HG02981 (cell line): ENCODE results near the gene RORC.
"Not testable (repeated sequence)": the region's sequence is repeated elsewhere in the genome, so short reads cannot be mapped to it uniquely, and the experiment has no call there.

Source experiments
- ATAC-seq: cut with Tn5 transposase; IDR thresholded peaks from one replicate; pipeline ENCODE4 v1.9.1; 2021; ENCODE audit warnings: mild to moderate bottlenecking, moderate library complexity; ENCODE audit not compliant: unreplicated experiment

Gene RORC

DNA sequence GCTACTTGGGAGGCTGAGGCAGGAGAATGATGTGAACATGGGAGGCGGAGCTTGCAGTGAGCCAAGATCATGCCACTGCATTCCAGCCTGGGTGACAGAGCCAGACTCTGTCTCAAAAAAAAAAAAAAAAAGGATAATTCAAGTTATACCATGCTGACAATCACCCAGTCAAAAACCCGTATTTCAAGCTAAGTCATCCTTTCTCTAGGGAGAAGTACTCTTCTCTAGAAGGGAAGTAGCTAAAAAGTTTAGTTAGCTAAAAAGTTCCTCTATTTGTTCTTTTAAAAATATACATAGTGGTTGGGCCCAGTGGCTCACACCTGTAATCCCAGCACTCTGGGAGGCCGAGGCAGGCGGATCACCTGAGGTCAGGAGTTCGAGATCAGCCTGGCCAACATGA, 50.9 kb downstream of the RORC start:
- ATAC-seq, result not testable (repeated sequence)

GRCh38 chr1:151779852-151780251, 51.8 kb downstream of the RORC start:
- ATAC-seq, result no peak

DNA sequence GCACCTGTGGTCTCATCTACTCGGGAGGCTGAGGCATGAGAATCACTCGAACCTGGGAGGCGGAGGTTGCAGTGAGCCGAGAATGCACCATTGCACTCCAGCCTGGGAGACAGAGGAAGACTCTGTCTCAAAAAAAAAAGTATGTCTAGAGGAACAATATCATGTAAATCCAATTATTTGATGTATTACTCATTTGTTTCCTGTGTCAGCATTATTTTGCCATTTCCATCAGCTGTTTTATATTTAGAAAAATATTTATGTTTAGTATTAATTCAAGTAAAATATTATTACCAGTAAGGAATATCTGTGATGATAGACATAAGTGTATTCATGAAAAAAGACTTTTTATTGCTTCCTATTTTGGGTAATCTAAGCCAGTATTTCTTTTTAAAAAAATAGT, 54.3 kb downstream of the RORC start:
- ATAC-seq, result no peak

DNA sequence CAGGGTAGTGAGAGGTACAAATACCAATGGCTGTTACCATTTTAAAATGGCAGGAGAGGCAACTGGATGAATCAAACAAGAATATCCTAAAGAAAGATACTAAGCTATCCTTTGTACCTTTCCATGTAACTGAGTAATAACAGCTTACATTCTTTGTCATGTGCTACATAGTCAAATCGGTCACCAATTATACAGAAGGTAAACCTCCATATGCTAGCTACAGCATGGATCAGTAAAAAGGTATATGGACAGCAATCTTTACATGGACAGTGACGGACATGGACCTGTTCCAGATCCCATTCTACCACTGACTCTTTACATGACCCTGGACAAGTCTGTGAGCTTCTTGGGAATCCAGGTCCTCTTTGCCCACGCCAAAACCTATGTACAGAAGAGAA, 54.9 kb downstream of the RORC start:
- ATAC-seq, result no peak

GRCh38 chr1:151775894-151776664, 55.5 kb downstream of the RORC start:
- ATAC-seq, result no peak

DNA sequence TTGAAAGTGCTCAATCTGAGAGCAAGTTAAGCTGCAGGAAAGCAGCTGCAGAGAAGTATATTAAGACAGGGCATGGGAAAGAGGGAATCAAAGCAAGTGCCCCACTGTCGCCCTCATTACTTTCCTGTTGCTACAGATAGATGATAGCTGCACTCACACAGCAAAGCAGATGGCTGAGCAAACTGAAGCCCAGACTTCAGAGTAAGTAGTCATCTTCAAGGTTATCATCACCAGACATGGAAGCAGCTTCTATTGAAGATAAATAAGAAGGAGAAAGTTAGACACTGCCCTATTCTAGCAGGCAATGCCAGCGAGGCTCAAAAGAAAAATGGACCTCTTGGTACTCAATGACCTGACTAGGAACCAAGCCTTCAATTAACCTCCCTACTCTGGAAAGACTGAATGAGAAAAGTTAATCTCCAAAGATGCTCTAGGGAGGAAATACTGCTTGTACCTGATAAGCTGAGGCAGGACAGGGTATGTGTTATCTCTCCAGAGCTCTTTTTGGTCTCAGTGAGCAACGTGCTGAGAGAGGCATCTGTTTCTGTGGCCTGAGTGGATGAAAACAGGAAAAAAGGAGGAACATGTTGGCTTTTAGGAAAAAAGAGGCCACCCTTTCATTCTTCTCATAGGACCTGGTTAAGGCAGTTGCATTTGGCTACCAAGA, 57.2 kb downstream of the RORC start:
- no peak for ATAC-seq

DNA sequence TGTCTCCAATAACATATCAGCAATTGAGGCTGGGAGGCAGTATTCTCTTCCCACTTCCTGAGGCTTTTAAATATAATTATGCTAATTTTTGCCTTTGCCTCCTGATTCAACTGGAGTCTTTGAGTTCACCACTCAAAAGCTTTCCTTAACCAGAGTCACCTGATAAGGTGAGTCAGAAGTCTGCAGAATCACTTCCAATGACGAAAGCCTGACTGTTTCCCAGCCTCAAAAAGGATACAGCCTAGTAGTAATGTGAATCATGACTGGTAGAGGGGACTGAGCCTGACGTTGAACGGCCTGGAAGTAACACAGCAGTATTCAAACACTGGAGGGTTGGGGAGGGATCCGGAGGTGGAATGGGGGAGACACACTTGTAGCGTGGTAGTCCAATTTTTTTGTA, 57.9 kb downstream of the RORC start:
- ATAC-seq, result no peak

DNA sequence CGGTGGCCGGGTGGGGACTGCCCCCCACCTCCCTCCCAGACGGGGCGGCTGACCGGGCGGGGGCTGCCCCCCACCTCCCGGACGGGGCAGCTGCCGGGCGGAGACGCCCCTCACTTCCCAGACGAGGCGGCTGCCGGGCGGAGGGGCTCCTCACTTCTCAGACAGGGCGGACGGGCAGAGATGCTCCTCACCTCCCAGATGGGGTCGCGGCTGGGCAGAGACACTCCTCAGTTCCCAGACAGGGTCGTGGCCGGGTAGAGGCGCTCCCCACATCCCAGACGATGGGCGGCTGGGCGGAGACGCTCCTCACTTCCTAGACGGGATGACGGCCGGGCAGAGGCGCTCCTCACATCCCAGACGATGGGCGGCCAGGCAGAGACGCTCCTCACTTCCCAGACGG, 62.3 kb downstream of the RORC start:
- ATAC-seq, result not testable (repeated sequence)

DNA sequence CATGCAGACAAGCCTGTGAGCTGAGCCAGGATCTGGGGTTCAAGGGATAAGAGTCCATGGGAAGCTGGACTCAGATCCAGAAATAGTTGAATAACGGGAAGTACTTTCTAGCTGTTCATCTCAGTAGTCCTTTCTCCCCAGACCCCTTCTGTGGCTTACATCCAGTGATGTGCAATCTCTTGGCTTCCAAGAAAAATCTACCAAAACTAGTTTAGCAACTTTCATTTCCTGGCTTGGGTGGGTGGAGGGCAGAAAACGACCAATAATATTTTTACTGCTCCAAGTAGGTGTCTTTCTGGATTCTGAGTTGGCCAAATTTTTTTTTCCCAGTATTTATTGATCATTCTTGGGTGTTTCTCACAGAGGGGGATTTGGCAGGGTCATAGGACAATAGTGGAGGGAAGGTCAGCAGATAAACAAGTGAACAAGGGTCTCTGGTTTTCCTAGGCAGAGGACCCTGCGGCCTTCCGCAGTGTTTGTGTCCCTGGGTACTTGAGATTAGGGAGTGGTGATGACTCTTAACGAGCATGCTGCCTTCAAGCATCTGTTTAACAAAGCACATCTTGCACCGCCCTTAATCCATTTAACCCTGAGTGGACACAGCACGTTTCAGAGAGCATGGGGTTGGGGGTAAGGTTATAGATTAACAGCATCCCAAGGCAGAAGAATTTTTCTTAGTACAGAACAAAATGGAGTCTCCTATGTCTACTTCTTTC, 63.1 kb downstream of the RORC start:
- ATAC-seq, result not testable (repeated sequence)

DNA sequence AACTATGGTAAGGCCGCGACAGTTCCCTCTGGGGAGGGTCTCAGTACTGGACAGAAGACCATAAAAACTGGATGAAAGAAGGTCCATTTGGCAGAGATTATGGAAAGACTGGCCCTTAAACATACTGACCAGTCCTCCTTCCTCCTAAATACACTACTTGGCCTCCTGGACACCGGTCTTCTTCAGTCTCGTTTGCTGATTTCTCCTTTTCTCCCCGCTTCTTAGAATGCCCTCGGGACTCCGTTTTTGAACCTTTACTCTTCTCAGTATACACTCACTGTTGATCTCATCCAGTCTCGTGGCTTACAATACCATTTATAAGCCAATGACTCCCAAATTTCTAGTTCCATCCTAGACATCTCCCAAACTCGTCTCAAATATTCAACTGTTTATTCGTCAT, 67.6 kb downstream of the RORC start:
- no peak for ATAC-seq

DNA sequence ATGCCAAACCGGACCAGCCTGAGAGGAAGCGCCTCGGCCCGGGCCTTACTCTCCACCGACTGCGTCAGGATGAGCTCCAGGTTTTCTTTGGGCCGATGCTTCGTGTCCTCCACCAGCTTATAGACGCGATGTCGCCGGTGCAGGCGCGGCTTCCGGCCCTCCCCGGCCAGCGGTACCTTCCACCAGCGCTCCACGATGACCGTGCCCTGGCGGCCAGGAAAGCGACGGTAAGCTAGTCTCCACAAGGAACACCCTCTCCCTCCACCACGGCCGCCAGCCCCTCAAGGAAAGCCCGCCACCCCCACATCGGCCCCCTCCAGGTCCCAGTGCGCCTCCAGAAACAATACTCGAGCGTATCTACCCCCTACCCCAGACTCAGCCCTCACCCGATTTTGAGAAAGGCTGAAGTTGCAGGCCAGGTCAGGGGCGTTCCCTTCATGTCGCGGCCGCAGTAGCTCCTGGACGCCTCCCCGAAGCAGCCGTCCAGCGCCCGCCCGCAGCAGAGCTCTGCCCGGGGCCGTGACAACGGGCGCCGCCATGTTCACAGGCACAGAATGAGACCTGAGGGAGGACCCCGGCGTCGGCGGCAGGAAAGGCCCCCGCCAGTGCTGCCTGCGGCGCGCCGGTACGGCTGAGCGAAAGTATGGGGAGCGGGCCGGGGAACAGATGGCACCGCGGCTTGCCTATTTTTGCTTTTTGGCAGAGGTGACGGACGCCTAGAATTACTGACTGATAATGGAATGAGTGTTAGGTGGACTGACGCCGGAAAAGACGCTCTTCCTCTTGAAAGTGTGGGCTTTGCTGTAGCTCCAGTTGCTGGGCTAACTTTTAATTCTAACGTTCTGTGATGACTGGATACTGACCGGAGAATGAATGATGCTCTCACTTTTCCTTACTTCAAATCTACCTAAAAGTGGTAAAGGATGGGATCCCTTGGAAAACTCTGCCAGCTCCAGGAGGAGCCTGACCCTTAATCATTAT, 68.4 kb downstream of the RORC start, which contains the start of gene MRPL9:
Gene MRPL9 (minus strand): TSS at position 556 of the 981 bp plus-strand sequence. CDS start 17 bp downstream, at position 539.
- ATAC-seq, result peak; percentile 97

- ATAC-seq, result no peak
Observed at GRCh38 chr1:151760597-151761385, 70.8 kb downstream of the RORC start.

DNA sequence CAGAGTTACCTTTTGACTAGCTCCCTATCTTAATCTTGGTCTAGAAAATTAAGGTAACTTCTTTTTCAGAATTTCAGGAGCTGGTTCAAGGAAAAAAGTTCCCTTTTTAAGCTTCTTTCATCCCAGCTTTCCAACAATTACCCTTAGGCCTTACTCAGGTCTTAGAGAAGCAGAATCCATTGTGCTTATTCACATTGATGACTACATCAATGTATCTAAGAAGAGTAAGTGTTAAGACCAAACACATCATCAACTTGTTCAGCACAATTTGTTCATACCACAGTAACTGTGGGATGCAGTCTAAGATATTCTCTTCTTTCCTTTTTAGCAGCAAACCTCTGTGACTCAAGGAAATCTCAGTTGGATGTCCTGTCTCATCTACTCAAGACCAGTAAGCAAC, 72.4 kb downstream of the RORC start:
- no peak for ATAC-seq

GRCh38 chr1:151756291-151756690, 75.3 kb downstream of the RORC start:
- ATAC-seq, result no peak
